ENCODE measurements around the gene DNAJC30.
A peak's percentile ranks its signal among the peaks of the same experiment; 100 is the strongest.

GRCh38 chr7:73683056-73683787 lies at the start of gene DNAJC30, which contains the start of gene BUD23:
- TF ChIP-seq CTCF (IDR thresholded peaks at IDR 0.05; ENCODE audit: low read depth, low read length, missing input control) (peak; percentile 16), MAX (IDR thresholded peaks at IDR 0.05) (peak; percentile 91), FOXA1 (IDR thresholded peaks at IDR 0.05) (no peak)

All from liver (tissue), 2 donors.